Smooth muscle cell (in vitro differentiated cells): ENCODE results near the gene RBMS3. TPM values are rescaled to one million over a fixed set of nuclear protein-coding genes. Genes with fewer than 3 reads are reported as not detected.

Experiments used
- DNase-seq: peaks from one replicate; lab custom pipeline; 2025; ENCODE audit not compliant: unreplicated experiment; lab: John Stamatoyannopoulos, UW
- H2AFZ ChIP-seq: fragments of 200-600 bp; sonication (generic); 2 replicates; pipeline ENCODE4 v1.6.0; 2016; ENCODE audit warnings: antibody characterized with exemption, low read depth, mild to moderate bottlenecking
- H3F3A ChIP-seq: fragments of 200-600 bp; sonication (generic); 2 replicates; pipeline ENCODE4 v1.6.0; 2017; ENCODE audit warnings: antibody characterized with exemption, low read depth
- H3K27ac ChIP-seq: fragments of 200-600 bp; sonication (generic); 2 replicates; pipeline ENCODE4 v1.5.1; 2016; ENCODE audit warnings: low read depth, mild to moderate bottlenecking
- H3K27me3 ChIP-seq: fragments of 200-600 bp; sonication (generic); 2 replicates; pipeline ENCODE4 v1.6.1; 2016; ENCODE audit warnings: low read depth, mild to moderate bottlenecking
- H3K36me3 ChIP-seq: fragments of 200-600 bp; sonication (generic); 2 replicates; pipeline ENCODE4 v1.5.1; 2016; ENCODE audit warnings: low read depth
- H3K4me1 ChIP-seq: fragments of 200-600 bp; sonication (generic); 2 replicates; pipeline ENCODE4 v1.5.1; 2016; ENCODE audit warnings: low read depth
- H3K4me2 ChIP-seq: fragments of 200-600 bp; sonication (generic); 2 replicates; pipeline ENCODE4 v1.6.0; 2016; ENCODE audit warnings: mild to moderate bottlenecking
- H3K4me3 ChIP-seq: fragments of 200-600 bp; sonication (generic); 2 replicates; pipeline ENCODE4 v1.5.1; 2016; ENCODE audit warnings: mild to moderate bottlenecking
- H3K79me2 ChIP-seq: fragments of 200-600 bp; sonication (generic); 2 replicates; pipeline ENCODE4 v1.6.0; 2016; ENCODE audit warnings: low read depth, mild to moderate bottlenecking
- H3K9ac ChIP-seq: fragments of 200-600 bp; sonication (generic); 2 replicates; pipeline ENCODE4 v1.6.0; 2016; ENCODE audit warnings: low read depth
- H3K9me3 ChIP-seq: fragments of 200-600 bp; sonication (generic); replicated peaks from 2 replicates; pipeline ENCODE4 v1.5.1; 2016; ENCODE audit warnings: low read depth
- H4K20me1 ChIP-seq: fragments of 200-600 bp; sonication (generic); 2 replicates; pipeline ENCODE4 v1.6.0; 2016; ENCODE audit warnings: low read depth
- CTCF ChIP-seq: fragments of 200-600 bp; sonication (generic); IDR thresholded peaks from 2 replicates; pipeline ENCODE4 v1.5.1; 2017; ENCODE audit warnings: borderline replicate concordance, mild to moderate bottlenecking, antibody characterized with exemption; ENCODE audit not compliant: insufficient read depth, poor library complexity, severe bottlenecking
- WGBS: methylation state at CpG from one replicate; pipeline ENCODE4 v1.1.7; 2016; ENCODE audit warnings: low lambda C conversion rate; 5-methylcytosine and 5-hydroxymethylcytosine counted together
- polyA plus RNA-seq: library from polyadenylated mRNA; unstranded; fragments of >200 nt; fragmentation: Nextera tagmentation; extraction: Ambion mirVana; gene quantifications from 2 replicates; pipeline ENCODE4 v1.2.1, GENCODE V29; 2016
- total RNA-seq: library from RNA; depleted of rRNA; stranded (reverse); fragments of >200 nt; gene quantifications from 2 replicates; pipeline ENCODE4 v1.2.3, GENCODE V29; 2014

RBMS3 gene
- total and polyA plus RNA-seq, 2 experiments from 2014 or later = 42.9 to 50.6 TPM

GRCh38 chr3:29747991-29748390 lies 467.1 kb downstream of the RBMS3 start:
- Histone ChIP-seq H3K79me2 (peaks cover 5% of the 10 kb centered on the region), H3K36me3 (no peaks in the 10 kb centered on the region), H2AFZ (no peak overlapping the region), H3K4me1 (peaks cover 20% of the 10 kb centered on the region), H4K20me1 (no peaks in the 10 kb centered on the region), H3K27me3 (no peaks in the 10 kb centered on the region), H3F3A (no peaks in the 10 kb centered on the region), H3K4me2 (no peak overlapping the region), H3K9me3 (no peaks in the 10 kb centered on the region), H3K27ac (no peak overlapping the region), H3K4me3 (no peak overlapping the region), H3K9ac (no peak overlapping the region)
- TF ChIP-seq CTCF = no peak
- no peak for DNase-seq

GRCh38 chr3:29751647-29752314 lies 470.9 kb downstream of the RBMS3 start:
- WGBS = 78% methylated on average over 9 of the region's 9 CpGs
- no peak overlapping the region for H3K4me2 ChIP-seq
- H3K79me2 ChIP-seq = peaks cover 5% of the 10 kb centered on the region
- no peak for TF ChIP-seq CTCF
- DNase-seq = no peak
- no peaks in the 10 kb centered on the region for H3K27me3 ChIP-seq
- no peaks in the 10 kb centered on the region for H3F3A ChIP-seq
- H3K4me1 ChIP-seq = peaks cover 2% of the 10 kb centered on the region
- H3K4me3 ChIP-seq = no peak overlapping the region
- H3K27ac ChIP-seq = no peak overlapping the region
- H4K20me1 ChIP-seq = no peaks in the 10 kb centered on the region
- no peaks in the 10 kb centered on the region for H3K36me3 ChIP-seq
- H3K9me3 ChIP-seq = no peaks in the 10 kb centered on the region
- no peak overlapping the region for H2AFZ ChIP-seq
- H3K9ac ChIP-seq = no peak overlapping the region

- no peak for DNase-seq
- no peak overlapping the region for H2AFZ ChIP-seq
- 93% methylated on average over 1 of the region's 1 CpG for WGBS
- no peaks in the 10 kb centered on the region for H3K36me3 ChIP-seq
- H3F3A ChIP-seq = peaks cover 9% of the 10 kb centered on the region
- no peak overlapping the region for H3K4me3 ChIP-seq
- no peak overlapping the region for H3K4me2 ChIP-seq
- H3K4me1 ChIP-seq = peaks cover 25% of the 10 kb centered on the region
- H3K27me3 ChIP-seq = no peaks in the 10 kb centered on the region
- H3K9ac ChIP-seq = no peak overlapping the region
- no peaks in the 10 kb centered on the region for H4K20me1 ChIP-seq
- no peak for TF ChIP-seq CTCF
- peaks cover 5% of the 10 kb centered on the region for H3K79me2 ChIP-seq
- no peaks in the 10 kb centered on the region for H3K9me3 ChIP-seq
- H3K27ac ChIP-seq = no peak overlapping the region
Measured at GRCh38 chr3:29754346-29754745, 473.5 kb downstream of the RBMS3 start.

GRCh38 chr3:29755416-29755815 lies 474.5 kb downstream of the RBMS3 start:
- Histone ChIP-seq H3K36me3 (no peaks in the 10 kb centered on the region), H3K4me1 (peaks cover 35% of the 10 kb centered on the region), H3K27me3 (no peaks in the 10 kb centered on the region), H3F3A (peaks cover 9% of the 10 kb centered on the region), H2AFZ (no peak overlapping the region), H4K20me1 (no peaks in the 10 kb centered on the region), H3K79me2 (peaks cover 5% of the 10 kb centered on the region), H3K27ac (no peak overlapping the region), H3K4me3 (no peak overlapping the region), H3K9ac (no peak overlapping the region), H3K9me3 (no peaks in the 10 kb centered on the region), H3K4me2 (no peak overlapping the region)
- 53% methylated on average over 1 of the region's 1 CpG for WGBS
- no peak for DNase-seq
- no peak for TF ChIP-seq CTCF
